ENCODE measurements around the gene RPS6KA2.
"Not testable (repeated sequence)": the region's sequence is repeated elsewhere in the genome, so short reads cannot be mapped to it uniquely, and the experiment has no call there.

Gene RPS6KA2

DNA sequence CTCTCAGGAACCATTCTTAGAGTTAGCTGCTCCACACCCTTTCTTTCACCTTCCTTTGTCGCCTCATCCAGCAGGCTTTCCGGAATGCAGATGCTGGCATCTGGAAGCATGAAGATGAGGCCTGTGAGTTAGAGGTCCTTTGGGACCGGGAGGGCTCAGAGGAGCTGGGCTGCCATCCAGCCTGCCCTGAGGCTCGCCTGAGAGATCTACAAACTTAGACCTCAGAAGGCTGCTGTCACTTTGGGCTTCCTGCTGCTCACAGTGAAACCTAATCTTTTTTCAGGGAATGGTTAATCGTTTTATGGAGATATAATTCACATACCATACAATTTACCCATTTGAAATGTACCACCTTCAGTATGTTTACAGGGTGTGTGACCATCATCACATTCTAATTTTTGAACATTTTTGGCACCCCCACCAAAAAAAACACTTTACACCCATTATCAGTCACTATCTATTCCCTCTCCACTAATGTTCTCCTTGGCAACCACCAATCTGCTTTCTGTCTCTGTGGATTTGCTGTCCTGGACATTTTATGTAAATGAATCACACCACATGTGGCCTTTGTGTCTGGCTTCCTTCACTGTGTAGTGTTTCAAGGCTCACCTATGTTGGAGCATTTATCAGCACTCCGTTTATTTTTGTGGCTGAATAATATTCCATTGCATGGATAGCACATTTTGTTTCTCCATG lies 224.3 kb downstream of the RPS6KA2 start:
- no peak overlapping the region for H3K27ac ChIP-seq (ENCODE audit: low read depth, low read length)
- no peak overlapping the region for H2BK12ac ChIP-seq (ENCODE audit: low read length)
- peaks cover 1% of the 10 kb centered on the region for H3K9me3 ChIP-seq (ENCODE audit: insufficient read depth, low read depth, low read length)
- H3K9ac ChIP-seq (ENCODE audit: low read length): no peak overlapping the region
- H2BK5ac ChIP-seq (ENCODE audit: low read depth, low read length, poor library complexity): no peak overlapping the region
- no peaks in the 10 kb centered on the region for H3K79me1 ChIP-seq (ENCODE audit: low read length)
- H3K27me3 ChIP-seq (ENCODE audit: insufficient read depth, low read length): peaks cover 3% of the 10 kb centered on the region
- H4K12ac ChIP-seq (ENCODE audit: low read depth, low read length): no peak overlapping the region
- no peak overlapping the region for H3K23ac ChIP-seq (ENCODE audit: low read length)
- H3K14ac ChIP-seq (ENCODE audit: low read length): no peak overlapping the region
- H3K4ac ChIP-seq (ENCODE audit: low read depth, low read length): no peak overlapping the region
- H3K18ac ChIP-seq (ENCODE audit: low read length): no peak overlapping the region
- H3K4me2 ChIP-seq (ENCODE audit: low read length): no peak overlapping the region
- no peak overlapping the region for H2AFZ ChIP-seq (ENCODE audit: insufficient read depth, low read length, poor library complexity)
- H3K79me2 ChIP-seq (ENCODE audit: control insufficient read depth, insufficient read depth, low read length, poor library complexity): no peaks in the 10 kb centered on the region
- no peak overlapping the region for H2AK5ac ChIP-seq (ENCODE audit: low read length)
- no peak overlapping the region for H3K4me3 ChIP-seq (ENCODE audit: low read depth, low read length)
- DNase-seq: peak in 1 of 2 donors; percentile 25
- H3K4me1 ChIP-seq (ENCODE audit: control insufficient read depth in 1 of 2, insufficient read depth in 2 of 2, low read length in 2 of 2): no peaks in the 10 kb centered on the region
- H4K8ac ChIP-seq (ENCODE audit: low read depth, low read length): no peak overlapping the region
- no peaks in the 10 kb centered on the region for H3K36me3 ChIP-seq (ENCODE audit: control insufficient read depth in 1 of 2, insufficient read depth in 2 of 2, low read length in 2 of 2)
- no CpG with 5 or more reads among the region's 6 CpGs for WGBS (ENCODE audit: extremely low coverage, insufficient coverage, insufficient read length)
- no peak overlapping the region for H4K91ac ChIP-seq (ENCODE audit: low read depth, low read length)
- no peak overlapping the region for H2BK120ac ChIP-seq (ENCODE audit: insufficient read depth, low read length, poor library complexity)

DNA sequence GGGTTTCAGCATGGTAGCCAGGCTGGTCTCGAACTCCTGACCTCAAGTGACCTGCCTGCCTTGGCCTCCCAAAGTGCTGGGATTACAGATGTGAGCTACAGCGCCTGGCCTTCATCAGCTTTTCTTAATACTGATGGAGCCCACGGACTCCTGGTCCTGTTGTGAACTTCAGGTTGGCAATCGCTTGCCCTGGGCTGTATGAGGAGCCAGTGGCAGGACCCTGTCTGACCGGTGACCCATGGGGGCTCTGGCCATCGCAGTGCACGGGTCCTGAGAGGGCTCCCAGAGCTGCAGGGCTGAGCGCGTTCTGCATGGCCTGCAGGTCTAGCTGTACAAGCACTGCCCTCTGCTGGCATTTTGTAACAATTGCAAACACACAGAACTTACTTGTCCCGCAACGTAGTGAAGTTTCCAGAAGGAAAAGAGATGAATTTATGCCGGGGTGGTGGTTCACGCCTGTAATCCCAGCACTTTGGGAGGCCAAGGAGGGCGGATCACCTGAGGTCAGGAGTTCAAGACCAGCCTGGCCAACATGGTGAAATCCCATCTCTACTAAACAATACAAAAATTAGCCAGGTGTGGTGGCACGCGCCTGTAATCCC lies 226.3 kb downstream of the RPS6KA2 start:
- not testable (repeated sequence) for H4K8ac ChIP-seq (ENCODE audit: low read depth, low read length); H4K12ac ChIP-seq (ENCODE audit: low read depth, low read length); H3K18ac ChIP-seq (ENCODE audit: low read length); H3K9ac ChIP-seq (ENCODE audit: low read length); H3K79me1 ChIP-seq (ENCODE audit: low read length); H3K4me3 ChIP-seq (ENCODE audit: low read depth, low read length); H3K23ac ChIP-seq (ENCODE audit: low read length); H4K91ac ChIP-seq (ENCODE audit: low read depth, low read length); H3K4me2 ChIP-seq (ENCODE audit: low read length); H3K27ac ChIP-seq (ENCODE audit: low read depth, low read length); H3K4ac ChIP-seq (ENCODE audit: low read depth, low read length); H3K14ac ChIP-seq (ENCODE audit: low read length); H3K27me3 ChIP-seq (ENCODE audit: insufficient read depth, low read length); H2BK12ac ChIP-seq (ENCODE audit: low read length); H2AK5ac ChIP-seq (ENCODE audit: low read length); H2BK120ac ChIP-seq (ENCODE audit: insufficient read depth, low read length, poor library complexity); H3K4me1 ChIP-seq (ENCODE audit: control insufficient read depth in 1 of 2, insufficient read depth in 2 of 2, low read length in 2 of 2); H3K79me2 ChIP-seq (ENCODE audit: control insufficient read depth, insufficient read depth, low read length, poor library complexity); H3K9me3 ChIP-seq (ENCODE audit: insufficient read depth, low read depth, low read length); H2AFZ ChIP-seq (ENCODE audit: insufficient read depth, low read length, poor library complexity); H2BK5ac ChIP-seq (ENCODE audit: low read depth, low read length, poor library complexity); H3K36me3 ChIP-seq (ENCODE audit: control insufficient read depth in 1 of 2, insufficient read depth in 2 of 2, low read length in 2 of 2)
- peak; percentile 57 to 87 for DNase-seq
- no CpG with 5 or more reads among the region's 16 CpGs for WGBS (ENCODE audit: extremely low coverage, insufficient coverage, insufficient read length)

DNA sequence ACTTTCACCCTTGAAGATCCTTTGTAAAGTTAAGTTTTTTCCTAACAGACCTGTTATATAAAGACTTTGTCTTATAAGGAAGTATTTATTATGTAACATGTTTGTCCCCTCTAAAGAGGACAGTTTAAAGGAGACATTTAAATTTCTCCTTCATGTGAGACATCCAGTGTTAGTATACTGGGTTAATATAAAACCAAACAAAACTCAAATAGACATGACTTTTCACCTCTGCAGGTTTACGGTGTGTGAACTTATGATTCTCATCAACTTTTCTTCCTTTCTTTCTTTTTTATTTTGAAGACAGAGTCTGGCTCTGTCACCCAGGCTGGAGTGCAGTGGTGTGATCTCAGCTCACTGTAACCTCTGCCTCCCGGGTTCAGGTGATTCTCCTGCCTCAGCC lies 226.9 kb downstream of the RPS6KA2 start:
- no peak for DNase-seq
- no peaks in the 10 kb centered on the region for H3K36me3 ChIP-seq (ENCODE audit: control insufficient read depth in 1 of 2, insufficient read depth in 2 of 2, low read length in 2 of 2)
- H4K12ac ChIP-seq (ENCODE audit: low read depth, low read length): no peak overlapping the region

DNA sequence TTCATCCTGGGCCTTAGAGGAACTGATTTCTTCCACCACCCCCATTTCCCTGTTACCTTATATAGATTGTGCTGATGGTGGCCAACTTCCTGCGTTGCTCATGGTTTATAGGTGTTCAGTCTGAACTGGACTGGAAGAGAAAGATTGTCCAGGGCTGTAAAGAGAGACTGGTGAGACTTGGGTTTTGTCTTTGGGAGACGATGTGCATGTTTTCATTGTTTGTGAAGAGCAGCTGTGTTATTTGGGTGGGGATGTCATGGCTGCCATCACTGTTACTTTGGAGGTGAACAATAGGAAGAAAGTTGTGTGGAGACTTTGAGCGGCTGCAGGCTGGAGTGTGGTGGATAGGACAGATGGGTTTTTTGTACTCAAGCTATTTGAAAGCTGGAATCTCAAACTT lies 228.7 kb downstream of the RPS6KA2 start:
- no peak overlapping the region for H2BK120ac ChIP-seq (ENCODE audit: insufficient read depth, low read length, poor library complexity)
- no peak overlapping the region for H3K18ac ChIP-seq (ENCODE audit: low read length)
- no peaks in the 10 kb centered on the region for H3K79me2 ChIP-seq (ENCODE audit: control insufficient read depth, insufficient read depth, low read length, poor library complexity)
- H3K4me2 ChIP-seq (ENCODE audit: low read length): no peak overlapping the region
- H3K4me1 ChIP-seq (ENCODE audit: control insufficient read depth in 1 of 2, insufficient read depth in 2 of 2, low read length in 2 of 2): peaks cover 4 to 5% of the 10 kb centered on the region in 2 experiments
- H4K12ac ChIP-seq (ENCODE audit: low read depth, low read length): no peak overlapping the region
- H3K4me3 ChIP-seq (ENCODE audit: low read depth, low read length): no peak overlapping the region
- H2AFZ ChIP-seq (ENCODE audit: insufficient read depth, low read length, poor library complexity): no peak overlapping the region
- no peak for DNase-seq
- no peak overlapping the region for H3K14ac ChIP-seq (ENCODE audit: low read length)
- no peak overlapping the region for H2BK12ac ChIP-seq (ENCODE audit: low read length)
- H2AK5ac ChIP-seq (ENCODE audit: low read length): no peak overlapping the region
- no peak overlapping the region for H3K23ac ChIP-seq (ENCODE audit: low read length)
- peaks cover 2% of the 10 kb centered on the region for H3K9me3 ChIP-seq (ENCODE audit: insufficient read depth, low read depth, low read length)
- no peak overlapping the region for H3K4ac ChIP-seq (ENCODE audit: low read depth, low read length)
- peaks cover 8% of the 10 kb centered on the region for H3K27me3 ChIP-seq (ENCODE audit: insufficient read depth, low read length)
- H2BK5ac ChIP-seq (ENCODE audit: low read depth, low read length, poor library complexity): no peak overlapping the region
- H4K91ac ChIP-seq (ENCODE audit: low read depth, low read length): no peak overlapping the region
- H3K9ac ChIP-seq (ENCODE audit: low read length): no peak overlapping the region
- no peaks in the 10 kb centered on the region for H3K36me3 ChIP-seq (ENCODE audit: control insufficient read depth in 1 of 2, insufficient read depth in 2 of 2, low read length in 2 of 2)
- WGBS (ENCODE audit: extremely low coverage, insufficient coverage, insufficient read length): no CpG with 5 or more reads among the region's 3 CpGs
- no peaks in the 10 kb centered on the region for H3K79me1 ChIP-seq (ENCODE audit: low read length)
- H4K8ac ChIP-seq (ENCODE audit: low read depth, low read length): no peak overlapping the region
- no peak overlapping the region for H3K27ac ChIP-seq (ENCODE audit: low read depth, low read length)

More for the DNA sequence above, 226.9 kb downstream of the RPS6KA2 start:
- peaks cover 4% of the 10 kb centered on the region for H3K27me3 ChIP-seq (ENCODE audit: insufficient read depth, low read length)
- no peak overlapping the region for H4K91ac ChIP-seq (ENCODE audit: low read depth, low read length)
- no peak overlapping the region for H2BK12ac ChIP-seq (ENCODE audit: low read length)
- H2BK120ac ChIP-seq (ENCODE audit: insufficient read depth, low read length, poor library complexity): no peak overlapping the region
- H3K14ac ChIP-seq (ENCODE audit: low read length): no peak overlapping the region
- no peak overlapping the region for H2AK5ac ChIP-seq (ENCODE audit: low read length)
- no peak overlapping the region for H2AFZ ChIP-seq (ENCODE audit: insufficient read depth, low read length, poor library complexity)
- H3K79me1 ChIP-seq (ENCODE audit: low read length): no peaks in the 10 kb centered on the region
- no peak overlapping the region for H3K9ac ChIP-seq (ENCODE audit: low read length)
- no peak overlapping the region for H2BK5ac ChIP-seq (ENCODE audit: low read depth, low read length, poor library complexity)
- H3K4me3 ChIP-seq (ENCODE audit: low read depth, low read length): no peak overlapping the region
- H3K18ac ChIP-seq (ENCODE audit: low read length): no peak overlapping the region
- no peak overlapping the region for H4K8ac ChIP-seq (ENCODE audit: low read depth, low read length)
- H3K79me2 ChIP-seq (ENCODE audit: control insufficient read depth, insufficient read depth, low read length, poor library complexity): no peaks in the 10 kb centered on the region
- no peak overlapping the region for H3K4me2 ChIP-seq (ENCODE audit: low read length)
- WGBS (ENCODE audit: extremely low coverage, insufficient coverage, insufficient read length): no CpG with 5 or more reads among the region's 2 CpGs
- H3K9me3 ChIP-seq (ENCODE audit: insufficient read depth, low read depth, low read length): peaks cover 2% of the 10 kb centered on the region
- H3K4ac ChIP-seq (ENCODE audit: low read depth, low read length): no peak overlapping the region
- H3K23ac ChIP-seq (ENCODE audit: low read length): no peak overlapping the region
- H3K4me1 ChIP-seq (ENCODE audit: control insufficient read depth in 1 of 2, insufficient read depth in 2 of 2, low read length in 2 of 2): peaks cover 3 to 4% of the 10 kb centered on the region in 2 experiments
- no peak overlapping the region for H3K27ac ChIP-seq (ENCODE audit: low read depth, low read length)
